SU-DHL-6 (cell line): ENCODE measurements around the gene SH3GLB2.
A peak's percentile ranks its signal among the peaks of the same experiment; 100 is the strongest.

Experiments
- H2AFZ ChIP-seq: fragments of 200-600 bp; sonication (generic); 2 replicates; pipeline ENCODE4 v1.6.1; 2014; ENCODE audit warnings: low read depth, mild to moderate bottlenecking, moderate library complexity, mixed read lengths, antibody characterized with exemption, low read length; ENCODE audit not compliant: severe bottlenecking
- H3F3A ChIP-seq: fragments of 200-600 bp; shearing (Covaris generic); 2 replicates; pipeline ENCODE4 v1.6.0; 2016; ENCODE audit warnings: antibody characterized with exemption, mild to moderate bottlenecking; ENCODE audit not compliant: insufficient read depth
- H3K27ac ChIP-seq: fragments of 200-600 bp; sonication (generic); 2 replicates; pipeline ENCODE4 v1.5.1; 2016; ENCODE audit warnings: low read depth, mild to moderate bottlenecking, low read length, moderate library complexity, mixed read lengths
- H3K27me3 ChIP-seq: fragments of 200-600 bp; sonication (generic), shearing (Covaris generic); 2 replicates; pipeline ENCODE4 v1.6.0; 2014; ENCODE audit warnings: mild to moderate bottlenecking, low read length
- H3K36me3 ChIP-seq: fragments of 200-600 bp; sonication (generic); 2 replicates; pipeline ENCODE4 v1.6.1; 2014; ENCODE audit warnings: mild to moderate bottlenecking, low read length, mixed read lengths
- H3K4me2 ChIP-seq: fragments of 300-600, 200-600 bp; shearing (Covaris generic), sonication (generic); 2 replicates; pipeline ENCODE4 v1.6.0; 2014; ENCODE audit warnings: low read length, low read depth, mild to moderate bottlenecking; ENCODE audit not compliant: poor library complexity, severe bottlenecking
- H3K4me3 ChIP-seq: fragments of 200-600 bp; sonication (generic); 2 replicates; pipeline ENCODE4 v1.5.1; 2014; ENCODE audit warnings: antibody characterized with exemption, low read length, mild to moderate bottlenecking, mixed read lengths; ENCODE audit not compliant: insufficient read depth, poor library complexity, severe bottlenecking
- H3K79me2 ChIP-seq: fragments of 200-600 bp; sonication (generic); 2 replicates; pipeline ENCODE4 v1.6.1; 2014; ENCODE audit warnings: mild to moderate bottlenecking, low read length, moderate library complexity; ENCODE audit not compliant: insufficient read depth
- H3K9ac ChIP-seq: fragments of 200-600 bp; sonication (generic); 2 replicates; pipeline ENCODE4 v1.7.0; 2014; ENCODE audit warnings: mild to moderate bottlenecking, low read length
- H3K9me2 ChIP-seq: fragments of 200-600 bp; sonication (generic); replicated peaks from 2 replicates; pipeline ENCODE4 v1.6.1; 2014; ENCODE audit warnings: low read length; ENCODE audit not compliant: insufficient read depth
- H3K9me3 ChIP-seq: fragments of 200-600 bp; sonication (generic); 2 replicates; pipeline ENCODE4 v1.6.1; 2014; ENCODE audit warnings: low read length, mixed read lengths; ENCODE audit not compliant: insufficient read depth
- H4K20me1 ChIP-seq: fragments of 200-600 bp; sonication (generic); 2 replicates; pipeline ENCODE4 v1.6.1; 2014; ENCODE audit warnings: low read depth, mild to moderate bottlenecking, antibody characterized with exemption, low read length, moderate library complexity, mixed read lengths
- EZH2phosphoT487 ChIP-seq: fragments of 200-600 bp; sonication (generic), shearing (Covaris generic); conservative IDR thresholded peaks from 2 replicates; pipeline ENCODE4 v1.6.1; 2018; ENCODE audit warnings: mild to moderate bottlenecking, antibody characterized with exemption, low read length, moderate library complexity, mixed read lengths
- TF ChIP-seq, protein P1 (sequence below): fragments of 200-600 bp; sonication (generic); IDR thresholded peaks from one replicate; pipeline ENCODE4 v1.5.1; 2017; ENCODE audit warnings: antibody characterized with exemption, mild to moderate bottlenecking, low read length, moderate library complexity; ENCODE audit not compliant: insufficient read depth, poor library complexity, severe bottlenecking

SH3GLB2 gene

DNA sequence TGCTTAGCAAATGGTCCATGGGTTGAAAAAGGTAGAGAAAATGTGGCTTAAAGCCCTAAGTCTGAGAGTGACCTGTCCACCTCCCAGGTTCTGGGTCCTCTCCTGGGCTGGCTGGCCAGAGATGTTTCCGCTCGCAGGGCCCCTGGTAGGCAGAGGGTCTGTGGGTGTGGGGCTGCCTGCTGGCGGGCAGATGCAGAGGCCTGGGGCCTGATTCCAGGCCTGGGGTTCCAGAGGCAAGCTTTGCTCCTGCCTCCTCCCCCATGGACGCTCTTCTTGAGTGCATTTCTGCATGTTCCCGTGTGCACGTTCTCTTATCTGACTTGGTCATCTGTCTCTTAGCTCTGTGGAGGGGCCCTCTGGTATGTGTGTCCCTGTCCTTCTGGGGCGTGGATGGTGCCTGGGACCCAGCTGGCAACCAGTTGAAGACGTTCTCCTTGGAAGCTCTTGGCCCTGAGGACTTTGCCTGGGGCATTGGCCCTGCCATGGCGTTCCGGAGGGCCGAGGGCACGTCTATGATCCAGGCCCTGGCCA, 12.0 kb upstream of the SH3GLB2 start:
- H3K9me3 ChIP-seq: no peaks in the 10 kb centered on the region
- TF ChIP-seq EZH2phosphoT487: no peak
- TF ChIP-seq, protein P1, sequence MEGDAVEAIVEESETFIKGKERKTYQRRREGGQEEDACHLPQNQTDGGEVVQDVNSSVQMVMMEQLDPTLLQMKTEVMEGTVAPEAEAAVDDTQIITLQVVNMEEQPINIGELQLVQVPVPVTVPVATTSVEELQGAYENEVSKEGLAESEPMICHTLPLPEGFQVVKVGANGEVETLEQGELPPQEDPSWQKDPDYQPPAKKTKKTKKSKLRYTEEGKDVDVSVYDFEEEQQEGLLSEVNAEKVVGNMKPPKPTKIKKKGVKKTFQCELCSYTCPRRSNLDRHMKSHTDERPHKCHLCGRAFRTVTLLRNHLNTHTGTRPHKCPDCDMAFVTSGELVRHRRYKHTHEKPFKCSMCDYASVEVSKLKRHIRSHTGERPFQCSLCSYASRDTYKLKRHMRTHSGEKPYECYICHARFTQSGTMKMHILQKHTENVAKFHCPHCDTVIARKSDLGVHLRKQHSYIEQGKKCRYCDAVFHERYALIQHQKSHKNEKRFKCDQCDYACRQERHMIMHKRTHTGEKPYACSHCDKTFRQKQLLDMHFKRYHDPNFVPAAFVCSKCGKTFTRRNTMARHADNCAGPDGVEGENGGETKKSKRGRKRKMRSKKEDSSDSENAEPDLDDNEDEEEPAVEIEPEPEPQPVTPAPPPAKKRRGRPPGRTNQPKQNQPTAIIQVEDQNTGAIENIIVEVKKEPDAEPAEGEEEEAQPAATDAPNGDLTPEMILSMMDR: no peak
- H3K9me2 ChIP-seq: no peaks in the 10 kb centered on the region
- no peaks in the 10 kb centered on the region for H3K36me3 ChIP-seq
- no peaks in the 10 kb centered on the region for H4K20me1 ChIP-seq
- no peak overlapping the region for H3K4me3 ChIP-seq
- no peaks in the 10 kb centered on the region for H3K27me3 ChIP-seq
- no peak overlapping the region for H2AFZ ChIP-seq
- no peaks in the 10 kb centered on the region for H3F3A ChIP-seq
- H3K4me2 ChIP-seq: no peak overlapping the region
- H3K27ac ChIP-seq: no peak overlapping the region
- H3K9ac ChIP-seq: no peak overlapping the region
- peaks cover 4% of the 10 kb centered on the region for H3K79me2 ChIP-seq

DNA sequence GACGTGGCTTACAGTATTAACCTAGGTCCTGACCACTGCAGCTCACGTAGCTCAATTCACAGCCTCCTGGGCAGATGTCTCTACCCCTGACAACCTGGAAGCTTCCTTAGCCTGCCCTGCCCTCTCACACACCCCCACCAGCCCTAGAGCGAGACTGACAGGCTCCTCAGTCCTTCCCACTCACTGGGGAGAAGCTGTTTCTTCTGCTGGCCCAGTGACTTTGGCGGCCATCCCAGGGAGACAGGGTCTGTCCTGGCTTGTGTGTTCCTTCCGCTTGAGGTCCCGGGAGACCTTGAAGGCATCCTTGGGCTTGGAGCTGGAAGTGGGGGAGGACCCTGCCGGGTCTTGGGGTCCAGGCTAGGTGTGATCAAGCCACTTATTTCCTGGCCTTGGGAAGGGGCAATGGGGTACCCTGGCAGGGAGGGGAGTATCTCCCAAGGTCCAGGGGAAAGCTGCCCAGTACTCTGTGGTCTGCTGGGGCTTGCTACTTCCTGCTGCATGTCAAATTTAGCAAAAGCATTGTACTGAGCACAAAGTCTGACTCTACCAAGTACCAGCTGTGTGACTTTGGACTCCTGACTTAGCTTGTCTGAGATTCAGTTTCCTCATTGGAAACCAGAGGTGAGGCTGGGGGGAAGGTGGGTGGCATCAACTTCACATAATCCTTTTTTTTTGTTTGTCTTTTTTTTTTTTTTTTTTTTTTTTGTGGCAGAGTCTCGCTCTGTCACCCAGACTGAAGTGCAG, 10.2 kb upstream of the SH3GLB2 start:
- H3K36me3 ChIP-seq: no peaks in the 10 kb centered on the region
- no peak overlapping the region for H3K27ac ChIP-seq
- no peak overlapping the region for H2AFZ ChIP-seq
- TF ChIP-seq, protein P1: no peak
- TF ChIP-seq EZH2phosphoT487: no peak
- no peaks in the 10 kb centered on the region for H3K9me2 ChIP-seq
- no peaks in the 10 kb centered on the region for H3K27me3 ChIP-seq
- H3K4me3 ChIP-seq: no peak overlapping the region
- no peaks in the 10 kb centered on the region for H4K20me1 ChIP-seq
- no peaks in the 10 kb centered on the region for H3F3A ChIP-seq
- peak overlapping the region; percentile 71 for H3K4me2 ChIP-seq
- H3K9ac ChIP-seq: no peak overlapping the region
- H3K79me2 ChIP-seq: peaks cover 4% of the 10 kb centered on the region
- no peaks in the 10 kb centered on the region for H3K9me3 ChIP-seq

DNA sequence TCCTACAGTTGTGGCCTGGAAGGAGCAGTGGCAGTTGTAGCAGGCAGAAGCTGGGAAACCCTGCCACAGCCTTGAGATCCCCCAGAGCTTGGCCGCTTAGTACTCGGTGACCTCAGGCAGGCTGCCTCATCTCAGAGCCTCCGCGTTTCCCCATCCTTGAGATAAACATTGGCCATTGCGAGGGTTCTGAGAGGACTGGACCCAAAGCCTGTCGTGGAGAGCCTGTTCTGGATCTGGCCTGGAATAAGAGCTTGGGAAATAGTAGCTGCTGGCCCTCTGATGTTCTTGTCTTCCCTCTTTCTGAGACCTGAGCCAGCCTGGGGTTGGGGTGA, 9.6 kb upstream of the SH3GLB2 start:
- H3K27ac ChIP-seq: no peak overlapping the region
- H3K27me3 ChIP-seq: no peaks in the 10 kb centered on the region
- no peak overlapping the region for H2AFZ ChIP-seq
- no peaks in the 10 kb centered on the region for H3F3A ChIP-seq
- TF ChIP-seq, protein P1: no peak
- TF ChIP-seq EZH2phosphoT487: no peak
- H3K9me3 ChIP-seq: no peaks in the 10 kb centered on the region
- H3K4me2 ChIP-seq: peak overlapping the region; percentile 71
- H3K4me3 ChIP-seq: peak overlapping the region; percentile 76
- no peaks in the 10 kb centered on the region for H3K9me2 ChIP-seq
- H3K9ac ChIP-seq: peak overlapping the region; percentile 80; the same call in 1 of the 2 replicates
- no peaks in the 10 kb centered on the region for H4K20me1 ChIP-seq
- H3K36me3 ChIP-seq: no peaks in the 10 kb centered on the region
- peaks cover 4% of the 10 kb centered on the region for H3K79me2 ChIP-seq
